IMR-90 (cell line): Measurements from ENCODE around the gene ASIC2. TPM values are rescaled to one million over a fixed set of nuclear protein-coding genes. Genes with fewer than 3 reads are reported as not detected.

Source experiments
- ATAC-seq: fragments of 200-7000 bp; cut with Tn5 transposase; 2 replicates; pipeline ENCODE4 v1.9.1; 2020; ENCODE audit warnings: low read depth, mild to moderate bottlenecking, moderate library complexity
- BruUV-seq: library from RNA; stranded (reverse); fragments of 400-500 nt; replicated peaks from 2 replicates; lab custom pipeline; 2021; lab: Mats Ljungman, UMichigan
- CTCF ChIA-PET: fragments of 300-600 bp; formaldehyde crosslinking; extraction: SDS; loops from one replicate; lab custom pipeline; 2021; ENCODE audit warnings: antibody characterized with exemption; lab: Yijun Ruan, JAX
- POLR2A ChIA-PET: fragments of 300-600 bp; sonication (Branson Sonifier 250); formaldehyde crosslinking; loops from one replicate; lab custom pipeline; 2022; ENCODE audit warnings: antibody characterized with exemption; ENCODE audit not compliant: unreplicated experiment; lab: Charles Lee
- DNase-seq: peaks from one replicate; pipeline ENCODE4 v3.0.0; 2013
- H2AFZ ChIP-seq: replicated peaks from 2 replicates; pipeline ENCODE3; 2013; ENCODE audit warnings: low read length, mild to moderate bottlenecking; ENCODE audit not compliant: poor library complexity
- H2AK5ac ChIP-seq: 2 replicates; pipeline ENCODE4 v1.6.1; 2013; ENCODE audit warnings: low read depth, low read length, inconsistent platforms
- H2AK9ac ChIP-seq: replicated peaks from 2 replicates; pipeline ENCODE3; 2013; ENCODE audit warnings: mild to moderate bottlenecking, low read depth, low read length, moderate library complexity; ENCODE audit not compliant: poor library complexity
- H2BK120ac ChIP-seq: 2 replicates; pipeline ENCODE4 v1.6.1; 2013; ENCODE audit warnings: low read depth, low read length, inconsistent platforms
- H2BK15ac ChIP-seq: 3 replicates; pipeline ENCODE4 v1.6.1; 2013; ENCODE audit warnings: low read depth, low read length, inconsistent platforms
- H2BK20ac ChIP-seq: 2 replicates; pipeline ENCODE4 v1.6.1; 2013; ENCODE audit warnings: low read depth, mild to moderate bottlenecking, inconsistent platforms, low read length, moderate library complexity
- H2BK5ac ChIP-seq: 2 replicates; pipeline ENCODE4 v1.6.1; 2013; ENCODE audit warnings: mild to moderate bottlenecking, low read depth, low read length, inconsistent platforms; ENCODE audit not compliant: poor library complexity, severe bottlenecking
- H3K14ac ChIP-seq: replicated peaks from 2 replicates; pipeline ENCODE4 v1.6.1; 2013; ENCODE audit warnings: low read depth, low read length, inconsistent platforms
- H3K18ac ChIP-seq: 2 replicates; pipeline ENCODE4 v1.6.1; 2013; ENCODE audit warnings: low read depth, low read length, control low read depth
- H3K23ac ChIP-seq: 2 replicates; pipeline ENCODE4 v1.6.1; 2013; ENCODE audit warnings: low read depth, low read length, inconsistent platforms
- H3K27ac ChIP-seq: 2 replicates; pipeline ENCODE4 v1.5.1; 2013; ENCODE audit warnings: mild to moderate bottlenecking, control low read depth, low read length; ENCODE audit not compliant: insufficient read depth
- H3K27me3 ChIP-seq: 2 replicates; pipeline ENCODE4 v1.6.1; 2013; ENCODE audit warnings: low read length; ENCODE audit not compliant: control insufficient read depth, insufficient read depth
- H3K36me3 ChIP-seq: 2 replicates; pipeline ENCODE4 v1.6.1; 2013; ENCODE audit warnings: low read length, mixed read lengths; ENCODE audit not compliant: control insufficient read depth, insufficient read depth
- H3K4ac ChIP-seq: 2 replicates; pipeline ENCODE4 v1.6.1; 2013; ENCODE audit warnings: low read depth, low read length, inconsistent platforms
- H3K4me1 ChIP-seq: 2 replicates; pipeline ENCODE4 v1.6.1; 2013; ENCODE audit warnings: low read length, mixed read lengths; ENCODE audit not compliant: control insufficient read depth, insufficient read depth
- H3K4me2 ChIP-seq: 2 replicates; pipeline ENCODE4 v1.6.1; 2013; ENCODE audit warnings: low read depth, mild to moderate bottlenecking, control low read depth, low read length, moderate library complexity
- H3K4me3 ChIP-seq: 2 replicates; pipeline ENCODE4 v1.5.1; 2013; ENCODE audit warnings: low read depth, mild to moderate bottlenecking, control low read depth, low read length, moderate library complexity; ENCODE audit not compliant: insufficient read depth
- H3K56ac ChIP-seq: 2 replicates; pipeline ENCODE4 v1.6.1; 2013; ENCODE audit warnings: low read length, inconsistent platforms; ENCODE audit not compliant: insufficient read depth; ENCODE audit errors: extremely low read depth
- H3K79me1 ChIP-seq, 2 experiments: 2 replicates each; pipeline ENCODE4 v1.6.1; 2013; ENCODE audit warnings: low read length in 2 of 2, inconsistent platforms in 1 of 2, low read depth in 1 of 2
- H3K9ac ChIP-seq: 2 replicates; pipeline ENCODE4 v1.6.1; 2013; ENCODE audit warnings: low read depth, low read length, control low read depth
- H3K9me1 ChIP-seq: 2 replicates; pipeline ENCODE4 v1.6.1; 2013; ENCODE audit warnings: low read length, inconsistent platforms; ENCODE audit not compliant: insufficient read depth
- H3K9me3 ChIP-seq: 2 replicates; pipeline ENCODE4 v1.6.1; 2013; ENCODE audit warnings: low read length; ENCODE audit not compliant: control insufficient read depth, insufficient read depth
- H4K20me1 ChIP-seq: 2 replicates; pipeline ENCODE4 v1.6.1; 2013; ENCODE audit warnings: low read length, inconsistent platforms; ENCODE audit not compliant: insufficient read depth
- H4K5ac ChIP-seq: 2 replicates; pipeline ENCODE4 v1.6.1; 2013; ENCODE audit warnings: mild to moderate bottlenecking, low read depth, low read length, control low read depth
- H4K8ac ChIP-seq, 2 experiments: 2 replicates each; pipeline ENCODE4 v1.6.1; 2013; ENCODE audit warnings: low read depth in 2 of 2, low read length in 2 of 2, control low read depth in 1 of 2, inconsistent platforms in 1 of 2
- H4K91ac ChIP-seq: 2 replicates; pipeline ENCODE4 v1.6.1; 2013; ENCODE audit warnings: low read depth, low read length, inconsistent platforms; ENCODE audit not compliant: insufficient read depth
- CEBPB ChIP-seq: IDR thresholded peaks from 2 replicates; pipeline ENCODE4 v1.6.1; 2012; ENCODE audit warnings: low read depth, low read length, improper control_type of control experiment
- CHD1 ChIP-seq: IDR thresholded peaks from 2 replicates; pipeline ENCODE4 v1.6.1; 2012; ENCODE audit warnings: low read depth, low read length, improper control_type of control experiment
- FOS ChIP-seq: fragments of 150-350 bp; IDR thresholded peaks from 2 replicates; pipeline ENCODE4 v1.6.1; 2016; ENCODE audit warnings: low read depth, low read length
- MAFK ChIP-seq: IDR thresholded peaks from 2 replicates; pipeline ENCODE4 v1.6.1; 2012; ENCODE audit warnings: low read depth, low read length, improper control_type of control experiment
- RCOR1 ChIP-seq: IDR thresholded peaks from 2 replicates; pipeline ENCODE4 v1.6.1; 2012; ENCODE audit warnings: mild to moderate bottlenecking, low read length, improper control_type of control experiment; ENCODE audit not compliant: insufficient replicate concordance
- SMC3 ChIP-seq: fragments of 150-350 bp; IDR thresholded peaks from 2 replicates; pipeline ENCODE4 v1.6.1; 2016; ENCODE audit warnings: low read depth, mild to moderate bottlenecking, antibody characterized with exemption, low read length, moderate library complexity
- USF2 ChIP-seq: fragments of 150-350 bp; IDR thresholded peaks from 2 replicates; pipeline ENCODE4 v1.6.1; 2017; ENCODE audit warnings: mild to moderate bottlenecking, antibody characterized with exemption, low read length, low read depth
- WGBS, 2 experiments: methylation state at CpG; one replicate each; pipeline versions ENCODE4 v1.1.5 to v1.1.7; 2013; ENCODE audit warnings: missing lambda C conversion rate in 2 of 2; ENCODE audit not compliant: insufficient read length in 1 of 2; ENCODE audit errors: extremely low coverage in 2 of 2; 5-methylcytosine and 5-hydroxymethylcytosine counted together
- dilution Hi-C: fragments of 300-500 bp; cut with HindIII; formaldehyde crosslinking; loops from one replicate; pipeline ENCODE4 v1.14.3; 2018; ENCODE audit warnings: low sequenced_read_pairs; ENCODE audit not compliant: unreplicated experiment
- in situ Hi-C: fragments of 300-500 bp; cut with MboI; formaldehyde crosslinking; loops from 3 replicates; pipeline ENCODE4 v1.14.3; 2019; ENCODE audit warnings: low sequenced_read_pairs, inconsistent platforms, mixed read lengths
- intact Hi-C: fragments of 100-400 bp; cut with micrococcal nuclease; formaldehyde crosslinking; loops from 2 replicates; pipeline ENCODE4 v1.10.0; 2022
- polyA plus RNA-seq, 3 experiments: library from polyadenylated mRNA; depleted of rRNA; stranded (reverse); fragments of >200 nt; gene quantifications; 2 replicates each; pipeline ENCODE4 v1.2.3, GENCODE V29; 2012; ENCODE audit warnings: low replicate concordance in 1 of 3
- total RNA-seq: library from RNA; depleted of rRNA; stranded (reverse); fragments of >200 nt; gene quantifications from 2 replicates; pipeline ENCODE4 v1.2.3, GENCODE V29; 2012

ASIC2 gene
- total and polyA plus RNA-seq, 2 of the 4 experiments (the other 2 are of a cell fraction), result under 0.01 to 0.15 TPM

DNA sequence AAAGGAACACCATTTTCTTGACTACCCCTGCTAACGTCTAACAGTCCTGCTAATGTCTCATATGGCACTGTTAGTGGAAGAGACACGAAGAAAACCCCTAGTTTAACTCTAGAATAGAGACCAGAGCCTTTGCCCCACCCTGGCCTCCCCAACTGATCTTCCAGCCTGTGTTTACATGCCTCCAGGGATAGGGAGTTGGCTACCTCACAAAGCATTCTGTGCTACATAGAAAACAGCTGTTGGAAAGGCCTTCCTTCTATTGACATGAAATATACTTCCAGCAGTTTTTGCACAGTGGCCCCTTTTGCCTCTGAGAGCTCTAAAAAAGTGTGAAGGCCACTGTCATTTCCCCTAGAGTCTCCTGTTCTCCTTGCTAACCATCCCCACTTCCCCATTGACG, 73.1 kb downstream of the ASIC2 start:
- POLR2A ChIA-PET, result no interaction called here
- no peak overlapping the region for H3K27ac ChIP-seq
- no peak overlapping the region for H2AK9ac ChIP-seq

More for the DNA sequence above, 73.1 kb downstream of the ASIC2 start:
- no peak overlapping the region for H3K4me3 ChIP-seq
- no TSS peak for BruUV-seq
- H3K79me1 ChIP-seq, result no peaks in the 10 kb centered on the region; a peak in 1 of 4 replicates
- no peak overlapping the region for H4K91ac ChIP-seq
- no peak overlapping the region for H4K8ac ChIP-seq
- no peaks in the 10 kb centered on the region for H3K36me3 ChIP-seq
- TF ChIP-seq CEBPB (no peak), MAFK (no peak), CHD1 (no peak), SMC3 (no peak), USF2 (no peak), FOS (no peak), RCOR1 (no peak)
- H2BK120ac ChIP-seq, result no peak overlapping the region
- in situ Hi-C loops (no loop called here), dilution Hi-C loops (no loop called here), intact Hi-C loops (loop anchor here (10.0 kb wide), 1 partner anchor 75 kb away; no protein-coding TSS in a partner anchor)
- no peak overlapping the region for H3K14ac ChIP-seq
- peak; percentile 31; the same call in 1 of the 2 replicates for ATAC-seq
- peaks cover 5% of the 10 kb centered on the region; the same call in 1 of the 2 replicates for H3K9me1 ChIP-seq
- no peak overlapping the region for H2BK20ac ChIP-seq
- H3K4me2 ChIP-seq, result no peak overlapping the region; the same call in 1 of the 2 replicates
- WGBS, 2 experiments, result no CpG with 5 or more reads among the region's 3 CpGs
- CTCF ChIA-PET, result no interaction called here
- H4K5ac ChIP-seq, result no peak overlapping the region
- peaks cover 10% of the 10 kb centered on the region; the same call in 1 of the 2 replicates for H3K4me1 ChIP-seq
- no peak overlapping the region for H2AFZ ChIP-seq
- H2AK5ac ChIP-seq, result no peak overlapping the region
- H3K23ac ChIP-seq, result no peak overlapping the region
- H3K18ac ChIP-seq, result no peak overlapping the region
- H3K56ac ChIP-seq, result no peak overlapping the region
- H3K4ac ChIP-seq, result no peak overlapping the region
- no peak overlapping the region; the same call in 1 of the 2 replicates for H3K9ac ChIP-seq
- no peak overlapping the region for H2BK5ac ChIP-seq
- no peaks in the 10 kb centered on the region for H3K27me3 ChIP-seq
- no peak overlapping the region for H2BK15ac ChIP-seq
- DNase-seq, result no peak
- H3K9me3 ChIP-seq, result no peaks in the 10 kb centered on the region
- H4K20me1 ChIP-seq, result no peaks in the 10 kb centered on the region
